Hematopoietic multipotent progenitor cell (in vitro differentiated cells): ENCODE measurements around the gene PIK3IP1. TPM values are rescaled to one million over a fixed set of nuclear protein-coding genes. Genes with fewer than 3 reads are reported as not detected.
A peak's percentile ranks its signal among the peaks of the same experiment; 100 is the strongest.

ENCODE experiments used
- DNase-seq, 3 donors: peaks; one replicate each; pipeline ENCODE4 v3.0.0-alpha.2; 2011 to 2015; ENCODE audit warnings: low read depth in 2 of 3, low spot score in 2 of 3
- total RNA-seq: library from RNA; depleted of rRNA; stranded (reverse); fragments of >200 nt; gene quantifications from one replicate; pipeline ENCODE4 v1.2.3, GENCODE V29; 2012

Gene PIK3IP1
- total RNA-seq, 1 donor = 67.9 TPM

DNA sequence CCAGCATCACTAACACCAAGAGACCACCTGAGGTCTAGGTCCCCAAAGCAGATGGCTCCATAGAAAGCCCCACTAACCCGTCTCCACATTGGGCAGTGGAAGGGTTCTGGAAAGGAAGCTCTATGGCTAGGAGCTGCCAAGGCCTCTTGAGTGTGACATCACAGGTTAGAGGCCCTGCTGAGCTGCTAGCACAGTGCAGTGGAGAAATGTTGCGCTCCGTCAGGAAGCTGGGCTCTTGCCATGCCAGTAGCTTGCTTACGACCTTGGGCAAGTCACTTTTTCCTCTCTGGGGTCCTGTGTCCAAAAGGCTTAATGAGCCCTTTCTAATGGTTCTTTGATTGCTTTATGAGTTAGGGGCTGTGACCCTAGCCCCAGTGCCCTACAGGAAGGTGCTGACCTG lies 10.6 kb downstream of the PIK3IP1 start:
- DNase-seq = no peak

DNA sequence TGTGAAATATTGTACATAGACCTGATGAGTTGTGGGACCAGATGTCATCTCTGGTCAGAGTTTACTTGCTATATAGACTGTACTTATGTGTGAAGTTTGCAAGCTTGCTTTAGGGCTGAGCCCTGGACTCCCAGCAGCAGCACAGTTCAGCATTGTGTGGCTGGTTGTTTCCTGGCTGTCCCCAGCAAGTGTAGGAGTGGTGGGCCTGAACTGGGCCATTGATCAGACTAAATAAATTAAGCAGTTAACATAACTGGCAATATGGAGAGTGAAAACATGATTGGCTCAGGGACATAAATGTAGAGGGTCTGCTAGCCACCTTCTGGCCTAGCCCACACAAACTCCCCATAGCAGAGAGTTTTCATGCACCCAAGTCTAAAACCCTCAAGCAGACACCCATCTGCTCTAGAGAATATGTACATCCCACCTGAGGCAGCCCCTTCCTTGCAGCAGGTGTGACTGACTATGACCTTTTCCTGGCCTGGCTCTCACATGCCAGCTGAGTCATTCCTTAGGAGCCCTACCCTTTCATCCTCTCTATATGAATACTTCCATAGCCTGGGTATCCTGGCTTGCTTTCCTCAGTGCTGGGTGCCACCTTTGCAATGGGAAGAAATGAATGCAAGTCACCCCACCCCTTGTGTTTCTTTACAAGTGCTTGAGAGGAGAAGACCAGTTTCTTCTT lies 12.3 kb downstream of the PIK3IP1 start:
- no peak for DNase-seq

DNA sequence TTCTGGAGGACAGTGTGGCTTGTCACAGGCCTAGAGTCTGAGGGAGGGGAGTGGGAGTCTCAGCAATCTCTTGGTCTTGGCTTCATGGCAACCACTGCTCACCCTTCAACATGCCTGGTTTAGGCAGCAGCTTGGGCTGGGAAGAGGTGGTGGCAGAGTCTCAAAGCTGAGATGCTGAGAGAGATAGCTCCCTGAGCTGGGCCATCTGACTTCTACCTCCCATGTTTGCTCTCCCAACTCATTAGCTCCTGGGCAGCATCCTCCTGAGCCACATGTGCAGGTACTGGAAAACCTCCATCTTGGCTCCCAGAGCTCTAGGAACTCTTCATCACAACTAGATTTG lies 13.0 kb downstream of the PIK3IP1 start:
- DNase-seq = no peak

DNA sequence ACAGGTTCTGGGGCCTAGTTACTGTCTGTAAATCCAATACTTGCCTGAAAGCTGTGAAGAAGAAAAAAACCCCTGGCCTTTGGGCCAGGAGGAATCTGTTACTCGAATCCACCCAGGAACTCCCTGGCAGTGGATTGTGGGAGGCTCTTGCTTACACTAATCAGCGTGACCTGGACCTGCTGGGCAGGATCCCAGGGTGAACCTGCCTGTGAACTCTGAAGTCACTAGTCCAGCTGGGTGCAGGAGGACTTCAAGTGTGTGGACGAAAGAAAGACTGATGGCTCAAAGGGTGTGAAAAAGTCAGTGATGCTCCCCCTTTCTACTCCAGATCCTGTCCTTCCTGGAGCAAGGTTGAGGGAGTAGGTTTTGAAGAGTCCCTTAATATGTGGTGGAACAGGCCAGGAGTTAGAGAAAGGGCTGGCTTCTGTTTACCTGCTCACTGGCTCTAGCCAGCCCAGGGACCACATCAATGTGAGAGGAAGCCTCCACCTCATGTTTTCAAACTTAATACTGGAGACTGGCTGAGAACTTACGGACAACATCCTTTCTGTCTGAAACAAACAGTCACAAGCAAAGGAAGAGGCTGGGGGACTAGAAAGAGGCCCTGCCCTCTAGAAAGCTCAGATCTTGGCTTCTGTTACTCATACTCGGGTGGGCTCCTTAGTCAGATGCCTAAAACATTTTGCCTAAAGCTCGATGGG lies 13.5 kb downstream of the PIK3IP1 start:
- DNase-seq = no peak

DNA sequence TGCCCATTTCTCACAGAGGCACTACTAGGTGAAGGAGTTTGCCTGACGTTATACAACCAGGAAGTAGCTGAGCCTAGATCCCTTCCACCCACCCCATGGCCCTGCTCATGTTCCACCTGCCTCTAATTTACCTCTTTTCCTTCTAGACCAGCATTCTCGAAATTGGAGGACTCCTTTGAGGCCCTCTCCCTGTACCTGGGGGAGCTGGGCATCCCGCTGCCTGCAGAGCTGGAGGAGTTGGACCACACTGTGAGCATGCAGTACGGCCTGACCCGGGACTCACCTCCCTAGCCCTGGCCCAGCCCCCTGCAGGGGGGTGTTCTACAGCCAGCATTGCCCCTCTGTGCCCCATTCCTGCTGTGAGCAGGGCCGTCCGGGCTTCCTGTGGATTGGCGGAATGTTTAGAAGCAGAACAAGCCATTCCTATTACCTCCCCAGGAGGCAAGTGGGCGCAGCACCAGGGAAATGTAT lies 14.1 kb downstream of the PIK3IP1 start:
- no peak for DNase-seq

DNA sequence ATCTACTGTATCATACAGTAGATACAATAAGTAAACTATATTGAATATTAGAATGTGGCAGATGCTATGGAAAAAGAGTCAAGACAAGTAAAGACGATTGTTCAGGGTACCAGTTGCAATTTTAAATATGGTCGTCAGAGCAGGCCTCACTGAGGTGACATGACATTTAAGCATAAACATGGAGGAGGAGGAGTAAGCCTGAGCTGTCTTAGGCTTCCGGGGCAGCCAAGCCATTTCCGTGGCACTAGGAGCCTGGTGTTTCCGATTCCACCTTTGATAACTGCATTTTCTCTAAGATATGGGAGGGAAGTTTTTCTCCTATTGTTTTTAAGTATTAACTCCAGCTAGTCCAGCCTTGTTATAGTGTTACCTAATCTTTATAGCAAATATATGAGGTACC lies 14.5 kb downstream of the PIK3IP1 start:
- no peak for DNase-seq

DNA sequence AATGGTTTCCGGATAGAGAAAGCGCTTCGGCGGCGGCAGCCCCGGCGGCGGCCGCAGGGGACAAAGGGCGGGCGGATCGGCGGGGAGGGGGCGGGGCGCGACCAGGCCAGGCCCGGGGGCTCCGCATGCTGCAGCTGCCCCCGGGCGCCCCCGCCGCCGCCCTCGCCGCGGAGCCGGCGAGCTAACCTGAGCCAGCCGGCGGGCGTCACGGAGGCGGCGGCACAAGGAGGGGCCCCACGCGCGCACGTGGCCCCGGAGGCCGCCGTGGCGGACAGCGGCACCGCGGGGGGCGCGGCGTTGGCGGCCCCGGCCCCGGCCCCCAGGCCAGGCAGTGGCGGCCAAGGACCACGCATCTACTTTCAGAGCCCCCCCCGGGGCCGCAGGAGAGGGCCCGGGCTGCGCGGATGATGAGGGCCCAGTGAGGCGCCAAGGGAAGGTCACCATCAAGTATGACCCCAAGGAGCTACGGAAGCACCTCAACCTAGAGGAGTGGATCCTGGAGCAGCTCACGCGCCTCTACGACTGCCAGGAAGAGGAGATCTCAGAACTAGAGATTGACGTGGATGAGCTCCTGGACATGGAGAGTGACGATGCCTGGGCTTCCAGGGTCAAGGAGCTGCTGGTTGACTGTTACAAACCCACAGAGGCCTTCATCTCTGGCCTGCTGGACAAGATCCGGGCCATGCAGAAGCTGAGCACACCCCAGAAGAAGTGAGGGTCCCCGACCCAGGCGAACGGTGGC lies 15.7 kb downstream of the PIK3IP1 start:
- no peak for DNase-seq

DNA sequence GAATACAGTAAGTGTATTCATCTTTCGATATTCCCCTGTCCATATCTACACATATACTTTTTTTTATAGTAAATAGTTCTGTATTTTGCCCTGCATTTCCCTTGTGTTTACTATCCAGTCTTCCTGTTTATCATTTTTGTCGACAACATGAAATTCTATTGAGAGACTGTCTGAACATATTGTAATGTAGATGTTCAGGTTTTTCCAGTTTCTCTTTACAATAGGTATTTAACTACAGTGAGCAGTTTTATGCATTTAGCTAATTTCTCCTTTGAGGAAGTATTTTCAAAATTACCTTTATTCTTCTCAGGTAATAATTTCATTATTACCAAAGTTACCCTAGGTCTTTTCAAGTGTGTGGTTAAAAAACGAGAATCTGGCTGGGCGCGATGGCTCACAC lies 16.7 kb downstream of the PIK3IP1 start:
- no peak for DNase-seq

DNA sequence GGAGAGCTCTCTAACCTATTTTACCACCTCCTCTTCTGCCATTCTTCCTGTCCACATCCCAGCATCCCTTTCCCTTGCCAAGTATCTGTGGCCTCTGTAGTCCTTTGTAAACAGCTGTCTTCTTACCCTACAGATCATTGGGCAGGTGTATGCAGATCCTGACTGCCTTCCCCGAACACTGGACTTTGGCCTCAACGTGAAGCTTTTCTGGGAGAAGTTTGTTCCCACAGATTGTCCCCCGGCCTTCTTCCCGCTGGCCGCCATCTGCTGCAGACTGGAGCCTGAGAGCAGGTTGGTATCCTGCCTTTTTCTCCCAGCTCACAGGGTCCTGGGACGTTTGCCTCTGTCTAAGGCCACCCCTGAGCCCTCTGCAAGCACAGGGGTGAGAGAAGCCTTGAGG lies 17.3 kb downstream of the PIK3IP1 start:
- DNase-seq = no peak

DNA sequence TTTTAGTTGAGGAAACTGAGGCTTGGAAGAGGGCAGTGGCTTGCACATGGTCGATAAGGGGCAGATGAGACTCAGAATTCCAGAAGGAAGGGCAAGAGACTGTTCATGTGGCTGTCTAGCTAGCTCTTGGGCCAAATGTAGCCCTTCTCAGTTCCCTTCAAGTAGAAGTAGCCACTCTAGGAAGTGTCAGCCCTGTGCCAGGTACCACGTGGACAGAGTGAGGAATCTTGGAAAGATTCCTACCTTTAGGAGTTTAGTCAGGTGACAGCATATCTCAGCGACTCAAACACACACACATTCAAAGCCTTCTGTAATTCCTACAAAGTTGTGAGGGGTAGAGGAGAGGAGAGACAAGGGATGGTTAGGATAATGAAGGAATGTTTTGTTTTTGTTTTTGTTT lies 18.3 kb downstream of the PIK3IP1 start:
- no peak for DNase-seq

DNA sequence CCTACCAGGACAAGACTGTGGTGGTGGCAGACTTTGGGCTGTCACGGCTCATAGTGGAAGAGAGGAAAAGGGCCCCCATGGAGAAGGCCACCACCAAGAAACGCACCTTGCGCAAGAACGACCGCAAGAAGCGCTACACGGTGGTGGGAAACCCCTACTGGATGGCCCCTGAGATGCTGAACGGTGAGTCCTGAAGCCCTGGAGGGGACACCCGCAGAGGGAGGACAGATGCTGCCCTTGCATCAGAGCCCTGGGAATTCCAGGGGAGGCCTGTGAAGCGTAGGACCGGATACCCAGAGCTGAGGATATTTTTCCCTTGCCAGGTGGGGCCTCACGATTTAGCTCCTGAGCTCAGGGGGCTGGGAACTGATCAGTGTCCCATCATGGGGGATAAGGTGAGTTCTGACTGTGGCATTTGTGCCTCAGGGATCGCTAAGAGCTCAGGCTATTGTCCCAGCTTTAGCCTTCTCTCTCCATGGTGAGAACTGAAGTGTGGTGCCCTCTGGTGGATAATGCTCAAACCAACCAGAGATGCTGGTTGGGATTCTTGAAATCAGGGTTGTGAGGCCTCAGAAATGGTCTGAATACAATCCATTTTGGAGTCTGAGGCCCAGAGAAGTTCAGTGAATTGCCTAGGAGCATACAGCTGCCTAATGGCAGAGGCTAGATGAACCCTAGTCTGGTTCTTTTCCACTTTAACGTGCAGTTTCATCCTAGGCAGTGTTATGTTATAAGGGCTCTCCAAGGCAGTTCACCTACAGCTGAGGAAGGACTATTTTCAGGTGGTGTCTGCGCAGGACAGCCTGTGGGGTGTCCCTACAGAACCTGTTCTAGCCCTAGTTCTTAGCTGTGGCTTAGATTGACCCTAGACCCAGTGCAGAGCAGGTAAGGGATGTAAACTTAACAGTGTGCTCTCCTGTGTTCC lies 19.5 kb downstream of the PIK3IP1 start:
- DNase-seq = peak in 2 of 3 donors; percentile 56 to 76

DNA sequence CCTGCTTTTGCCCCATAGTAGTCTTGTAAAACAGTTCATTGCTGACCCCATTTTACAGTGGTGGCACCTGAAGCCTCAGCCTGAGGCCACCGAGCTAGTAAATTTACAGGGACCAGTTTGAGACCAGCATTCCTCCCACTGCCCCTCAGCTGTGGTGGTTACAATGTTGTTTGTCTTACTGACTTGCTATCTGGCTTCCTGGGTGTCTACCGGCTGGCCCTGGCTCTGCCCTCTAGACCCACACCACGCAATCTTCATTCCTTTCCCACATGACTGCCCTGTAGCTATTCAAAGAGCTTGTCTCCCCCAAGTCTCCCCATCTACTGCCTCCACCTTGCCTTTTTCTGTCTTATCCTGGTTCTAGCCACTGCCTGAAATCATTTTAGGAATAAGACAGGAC lies 20.8 kb downstream of the PIK3IP1 start:
- no peak for DNase-seq

DNA sequence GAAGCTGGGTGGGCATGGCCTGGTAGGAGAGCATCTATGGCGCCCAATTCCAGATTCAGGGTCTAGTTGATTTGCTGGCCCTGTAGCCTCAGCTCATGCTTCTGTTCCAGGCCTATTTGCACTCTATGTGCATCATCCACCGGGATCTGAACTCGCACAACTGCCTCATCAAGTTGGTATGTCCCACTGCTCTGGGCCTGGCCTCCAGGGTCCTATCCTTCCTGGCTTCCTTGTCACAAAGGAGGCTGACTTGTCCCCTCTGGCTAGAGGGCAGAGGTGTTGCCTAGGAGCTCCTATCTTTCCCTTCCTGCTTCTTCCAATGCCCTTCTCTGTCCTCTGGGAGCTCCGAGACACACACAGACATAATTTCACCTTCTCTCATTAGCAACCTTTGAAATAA lies 21.3 kb downstream of the PIK3IP1 start:
- DNase-seq = no peak

DNA sequence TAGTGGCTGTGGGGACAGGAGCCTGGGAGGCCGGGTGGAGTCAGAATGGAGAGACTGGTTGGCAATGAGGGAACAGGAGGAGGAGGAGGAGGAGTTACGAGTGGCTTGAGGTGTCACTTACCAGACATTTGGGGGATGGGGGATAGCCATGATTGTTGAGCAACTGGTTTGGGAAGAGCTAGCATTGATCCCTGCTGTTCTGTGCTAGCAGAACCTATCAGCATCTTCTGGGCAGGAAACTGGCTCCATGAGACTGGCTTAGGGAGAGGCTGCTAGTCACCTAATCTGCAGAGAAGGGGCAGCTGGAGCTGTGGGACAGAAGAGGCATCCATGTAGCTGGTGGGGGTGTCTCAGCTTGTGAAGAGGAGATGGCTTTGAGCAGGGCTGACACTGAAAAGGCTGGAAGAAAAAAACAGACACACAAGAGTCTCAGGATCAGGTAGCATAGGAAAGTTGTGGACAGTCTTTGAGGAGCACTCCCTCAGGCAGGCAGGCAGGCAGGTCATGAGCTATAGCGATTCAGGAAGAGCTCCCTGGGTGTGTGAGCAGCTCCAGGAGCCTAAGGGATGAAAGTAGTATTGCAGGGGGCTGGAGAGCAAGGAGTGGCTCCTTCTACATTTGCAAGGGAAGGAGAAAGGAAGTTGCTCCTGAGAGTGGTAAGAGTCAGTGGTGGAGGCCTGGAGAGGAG lies 22.3 kb downstream of the PIK3IP1 start:
- DNase-seq = no peak

DNA sequence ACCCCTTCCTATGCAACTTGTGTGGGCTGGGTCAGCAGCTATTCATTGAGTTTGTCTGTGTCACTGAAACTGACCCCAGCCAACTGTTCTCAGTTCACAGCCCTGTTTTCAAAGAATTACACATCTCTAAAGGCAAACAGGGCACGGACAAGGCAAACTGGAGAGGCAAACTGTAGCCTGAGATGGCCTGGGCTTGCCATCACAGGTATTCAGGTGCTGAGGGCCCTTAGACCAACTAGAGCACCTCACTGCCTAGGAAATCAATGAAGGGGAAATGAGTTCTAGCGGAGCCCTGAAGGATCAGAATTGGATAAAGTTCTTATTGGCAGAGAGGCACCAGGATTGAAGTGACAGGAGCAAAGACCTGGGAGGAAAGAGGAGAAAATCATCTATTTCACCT lies 24.0 kb downstream of the PIK3IP1 start:
- no peak for DNase-seq

DNA sequence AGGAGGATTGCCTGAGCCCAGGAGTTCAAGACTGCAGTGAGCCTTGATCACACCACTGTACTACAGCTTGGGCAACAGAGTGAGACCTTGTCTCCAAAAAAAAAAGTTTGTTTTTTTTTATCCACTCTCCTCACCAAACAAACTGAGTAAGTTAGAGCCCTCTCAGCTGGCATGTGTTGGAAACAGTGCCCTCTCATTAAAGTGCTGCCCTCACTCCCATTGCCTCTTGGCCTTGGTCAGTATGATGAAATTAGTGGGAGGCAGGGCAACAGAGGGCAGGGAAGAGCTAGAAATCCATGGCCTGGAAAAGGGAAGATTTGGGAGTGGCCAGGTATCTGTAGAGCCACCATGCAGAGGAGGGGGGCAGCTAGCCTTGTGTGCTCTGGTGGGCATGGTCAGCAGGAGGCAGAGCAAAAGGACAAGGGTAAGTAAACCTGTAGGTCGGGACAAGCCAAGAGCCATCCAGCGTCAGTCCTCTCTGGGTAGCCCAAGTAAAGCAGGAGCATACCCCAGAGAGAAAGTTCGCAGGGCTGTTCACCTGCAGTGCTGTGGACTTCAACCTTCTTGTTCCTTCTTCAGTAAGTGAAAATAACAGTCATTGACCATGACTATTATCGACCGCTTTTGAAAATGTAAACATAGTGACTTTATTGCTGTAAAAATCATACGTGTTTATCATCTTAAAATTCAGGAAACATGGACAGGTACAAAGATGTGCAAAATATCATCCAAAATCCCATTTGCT lies 28.2 kb downstream of the PIK3IP1 start:
- DNase-seq = no peak

DNA sequence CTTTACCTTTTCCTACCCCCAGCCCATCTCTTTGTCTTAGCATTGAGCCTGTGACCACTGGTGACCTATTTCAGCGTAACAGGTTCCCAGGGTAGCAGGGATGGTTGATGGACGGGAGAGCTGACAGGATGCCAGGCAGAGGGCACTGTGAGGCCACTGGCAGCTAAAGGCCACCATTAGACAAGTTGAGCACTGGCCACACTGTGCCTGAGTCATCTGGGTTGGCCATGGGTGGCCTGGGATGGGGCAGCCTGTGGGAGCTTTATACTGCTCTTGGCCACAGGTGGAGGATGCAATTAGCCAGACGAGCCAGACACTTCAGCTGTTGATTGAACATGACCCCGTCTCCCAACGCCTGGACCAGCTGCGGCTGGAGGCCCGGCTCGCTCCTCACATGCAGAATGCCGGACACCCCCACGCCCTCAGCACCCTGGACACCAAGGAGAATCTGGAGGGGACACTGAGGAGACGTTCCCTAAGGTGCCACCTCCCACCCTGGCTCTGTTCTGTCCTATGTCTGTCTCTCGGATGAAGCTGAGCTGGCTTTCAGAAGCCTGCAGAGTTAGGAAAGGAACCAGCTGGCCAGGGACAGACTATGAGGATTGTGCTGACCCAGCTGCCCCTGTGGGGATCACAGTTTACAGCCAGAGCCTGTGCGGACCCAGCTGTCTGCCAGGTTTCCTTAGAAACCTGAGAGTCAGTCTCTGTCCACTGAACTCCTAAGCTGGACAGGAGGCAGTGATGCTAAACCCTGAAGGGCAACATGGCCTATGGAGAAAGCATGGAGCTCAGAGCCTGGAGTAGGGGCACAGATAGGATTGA lies 29.8 kb downstream of the PIK3IP1 start:
- no peak for DNase-seq

DNA sequence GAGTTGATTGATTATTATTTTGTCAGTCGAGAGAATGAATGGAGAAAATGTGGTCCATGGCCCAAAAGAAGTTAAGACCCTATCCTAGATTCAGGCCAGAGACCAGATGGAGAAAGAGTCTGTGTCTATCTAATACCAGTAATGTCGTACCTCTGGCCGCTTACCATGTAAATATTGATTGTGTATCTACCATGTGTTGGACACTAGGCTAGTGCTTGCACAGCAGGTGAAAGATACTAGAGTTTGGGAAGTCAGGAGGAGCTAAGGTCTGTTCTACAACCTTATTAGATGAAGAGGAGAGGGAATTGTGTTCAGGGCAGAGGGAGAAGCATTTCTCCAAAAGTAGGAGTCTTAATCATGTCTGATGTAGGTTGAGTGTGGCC lies 31.8 kb downstream of the PIK3IP1 start:
- no peak for DNase-seq
